Activated CD8-positive, alpha-beta memory T cell treated with anti-CD3 and anti-CD28 coated beads, Interleukin-2, amount 50 U/mL, for 4 hours (primary cell): ENCODE measurements around the gene APOBEC3G.
"Not testable (repeated sequence)": the region's sequence is repeated elsewhere in the genome, so short reads cannot be mapped to it uniquely, and the experiment has no call there.

Source experiments
- DNase-seq: peaks from one replicate; pipeline ENCODE4 v3.0.0-alpha.2; 2020

Gene APOBEC3G

GRCh38 chr22:39068033-39068785 lies 8.9 kb upstream of the APOBEC3G start:
- no peak for DNase-seq

GRCh38 chr22:39070186-39070585 lies 6.9 kb upstream of the APOBEC3G start:
- no peak for DNase-seq

DNA sequence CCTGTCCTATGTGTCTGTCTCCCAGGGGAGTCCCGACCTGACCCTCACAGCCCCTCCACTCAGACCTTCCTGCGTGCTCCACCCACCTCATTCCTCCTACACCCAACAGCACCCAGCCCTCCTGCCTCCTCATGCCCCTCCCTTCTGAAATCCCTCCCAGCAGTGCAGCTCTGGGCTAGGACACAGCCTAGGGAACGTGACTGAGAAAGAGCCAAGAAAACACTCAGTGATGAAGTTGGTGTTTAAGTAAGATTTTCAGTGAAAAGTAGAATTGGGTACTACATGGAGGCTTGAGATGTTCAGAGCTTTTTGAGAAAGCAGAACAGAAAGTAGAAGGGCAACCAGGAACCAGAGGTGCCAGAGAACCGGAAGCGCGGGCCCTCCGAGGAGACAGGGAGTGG lies 4.5 kb upstream of the APOBEC3G start:
- DNase-seq = not testable (repeated sequence)

DNA sequence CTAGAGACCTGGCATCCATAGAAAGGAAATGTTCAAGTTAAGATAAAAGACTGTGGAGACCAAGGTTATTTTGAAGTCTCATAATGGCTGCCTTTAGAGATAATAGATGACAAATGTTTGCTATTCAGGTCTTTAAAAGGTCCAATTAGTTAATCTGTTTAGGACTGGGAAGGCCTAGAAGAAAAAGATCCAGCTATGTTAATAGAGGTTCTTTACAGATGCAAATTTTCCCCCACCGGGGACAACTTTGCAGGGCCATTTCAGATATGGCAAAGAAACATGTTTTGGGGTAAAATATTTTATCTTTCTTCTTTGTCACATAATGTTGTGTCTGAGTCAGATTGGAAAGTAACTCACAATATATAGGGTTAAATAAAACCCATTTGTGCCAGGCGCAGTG lies 3.1 kb upstream of the APOBEC3G start:
- no peak for DNase-seq

DNA sequence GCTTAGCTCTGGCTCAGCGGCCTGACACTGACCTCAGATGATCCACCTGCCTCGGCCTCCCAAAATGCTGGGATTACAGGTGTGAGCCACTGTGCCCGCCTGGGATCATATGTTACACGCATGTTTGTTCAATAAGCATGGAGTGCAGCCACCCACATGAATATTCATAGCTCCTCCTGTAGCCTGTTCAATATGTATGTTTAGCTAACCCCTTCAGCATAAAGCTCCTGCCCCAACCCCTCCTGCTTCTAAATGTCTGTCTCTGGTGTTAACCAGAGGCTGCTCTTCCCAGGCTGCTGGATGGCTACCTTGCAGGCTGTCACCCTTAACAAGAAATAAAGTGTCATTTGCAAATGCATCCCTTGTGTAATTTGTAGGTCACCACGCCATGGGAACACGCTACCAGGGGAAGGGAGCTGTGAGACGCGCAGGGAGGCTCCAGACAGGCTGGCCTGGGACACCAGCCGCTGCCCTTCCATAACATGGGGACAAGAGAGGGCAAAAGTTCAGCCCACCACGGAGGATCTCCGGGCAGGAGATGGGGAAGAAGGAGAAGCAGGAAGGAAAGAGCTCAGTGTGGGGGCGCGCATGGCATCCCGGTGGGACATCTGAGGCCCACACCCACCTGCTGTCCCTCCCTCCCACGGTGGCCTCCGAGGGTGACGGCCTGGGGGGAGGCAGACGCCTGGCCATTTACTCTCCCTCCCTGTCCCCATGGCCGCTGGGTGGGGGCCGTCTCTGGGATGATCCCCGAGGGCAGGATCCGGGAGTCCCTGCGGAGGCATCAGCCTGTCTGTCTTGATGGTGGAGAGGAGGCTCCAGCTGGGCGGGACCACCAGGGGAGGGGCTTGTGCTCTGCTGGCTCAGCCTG lies 685 bp upstream of the APOBEC3G start:
- DNase-seq = not testable (repeated sequence)

- DNase-seq = not testable (repeated sequence)
These were observed 837 bp downstream of the APOBEC3G start for GRCh38 chr22:39077912-39078311.

DNA sequence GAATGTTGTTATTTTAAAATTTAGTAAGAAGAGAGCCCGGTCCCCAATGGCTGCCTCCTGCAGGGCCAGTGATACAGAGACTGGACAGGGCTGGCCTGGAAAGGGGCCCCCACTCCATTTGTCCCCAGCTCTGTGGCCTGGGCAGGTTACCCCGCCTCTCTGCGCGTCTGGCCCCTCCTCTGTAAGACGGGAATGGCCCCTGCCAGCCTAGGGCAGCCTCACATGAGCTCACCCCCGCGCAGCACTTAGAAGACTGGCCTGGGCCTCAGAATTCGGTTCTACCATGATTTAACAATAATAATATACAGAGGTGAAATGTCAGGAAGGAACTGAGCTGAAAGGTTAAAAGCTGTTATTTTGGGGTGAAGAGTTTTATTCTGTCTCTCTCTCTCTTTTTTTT lies 1.3 kb downstream of the APOBEC3G start:
- DNase-seq = no peak

- DNase-seq = not testable (repeated sequence)
These were observed 2.1 kb downstream of the APOBEC3G start for GRCh38 chr22:39079054-39079637.

GRCh38 chr22:39080052-39080762 lies 3.1 kb downstream of the APOBEC3G start:
- DNase-seq = no peak

DNA sequence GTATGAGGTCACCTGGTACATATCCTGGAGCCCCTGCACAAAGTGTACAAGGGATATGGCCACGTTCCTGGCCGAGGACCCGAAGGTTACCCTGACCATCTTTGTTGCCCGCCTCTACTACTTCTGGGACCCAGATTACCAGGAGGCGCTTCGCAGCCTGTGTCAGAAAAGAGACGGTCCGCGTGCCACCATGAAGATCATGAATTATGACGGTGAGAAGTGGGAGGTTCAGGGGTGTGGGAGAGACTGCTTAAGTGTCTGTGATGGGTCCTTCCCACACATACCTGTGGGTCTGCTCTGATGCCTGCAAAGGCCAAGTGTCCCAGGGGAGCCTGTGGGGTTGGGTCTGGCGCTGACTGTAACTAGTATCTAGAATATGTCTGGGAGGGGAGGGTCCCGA lies 3.9 kb downstream of the APOBEC3G start:
- DNase-seq = no peak

GRCh38 chr22:39081598-39081997 lies 4.5 kb downstream of the APOBEC3G start:
- DNase-seq = no peak

GRCh38 chr22:39083212-39084165 lies 6.4 kb downstream of the APOBEC3G start:
- DNase-seq = no peak

DNA sequence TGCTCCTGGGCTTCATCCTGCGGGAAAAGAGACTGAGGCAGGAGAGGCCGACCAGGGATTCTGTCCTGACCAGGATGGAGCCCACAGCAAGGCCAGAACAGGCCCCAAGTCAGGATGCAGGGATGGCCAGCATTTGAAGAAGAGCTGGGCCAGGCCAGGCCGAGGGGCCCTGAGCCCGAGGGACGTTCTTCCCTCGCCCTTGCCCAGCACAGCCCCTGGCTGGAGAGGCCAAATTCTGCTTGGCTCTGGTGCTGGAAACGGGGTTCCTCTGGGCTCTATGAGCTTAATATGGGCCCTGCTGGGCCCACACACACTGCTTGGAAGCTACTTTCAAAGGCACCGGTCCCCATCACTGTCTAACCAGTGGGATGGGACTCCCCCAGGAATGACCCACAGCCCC lies 7.6 kb downstream of the APOBEC3G start:
- no peak for DNase-seq

- no peak for DNase-seq
These were observed 10.0 kb downstream of the APOBEC3G start for GRCh38 chr22:39087098-39087497.

DNA sequence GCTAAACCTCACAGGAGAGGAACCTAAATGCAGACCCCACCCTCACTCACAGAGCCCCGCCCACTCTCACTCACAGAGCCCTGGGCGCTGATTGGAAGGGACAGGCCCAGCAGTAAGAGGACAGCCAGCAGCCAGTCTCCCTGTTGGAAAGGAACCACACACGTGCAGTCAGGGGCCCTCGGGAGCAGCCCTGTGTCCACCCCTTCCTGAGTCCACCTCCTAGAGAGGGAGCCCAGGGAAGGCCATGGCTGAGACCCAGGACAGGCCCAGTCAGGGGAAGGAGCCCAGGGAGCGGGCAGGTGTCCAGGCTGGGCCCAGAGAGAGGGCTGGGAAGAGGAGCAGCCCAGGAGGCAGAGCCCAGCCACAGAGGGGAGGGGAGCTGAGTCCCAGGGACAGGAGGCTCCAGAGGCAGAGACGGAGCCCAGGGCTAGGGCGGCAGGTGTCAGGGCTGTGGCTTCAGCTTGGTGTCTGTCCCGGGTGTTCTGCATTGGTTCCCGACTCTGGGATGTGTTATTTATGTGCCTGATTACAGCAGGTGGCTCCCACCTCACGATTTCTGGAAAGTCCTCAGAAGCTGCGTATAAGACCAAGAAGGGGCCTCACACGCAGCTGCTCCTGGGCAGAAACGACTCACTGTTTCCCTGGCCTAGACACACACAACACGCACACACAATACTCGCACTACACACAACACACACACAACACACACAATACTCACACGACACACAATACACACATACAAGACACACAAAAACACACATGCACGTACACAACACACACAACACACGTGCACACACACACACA lies 11.0 kb downstream of the APOBEC3G start:
- DNase-seq = no peak

GRCh38 chr22:39088685-39089032 lies 11.6 kb downstream of the APOBEC3G start:
- no peak for DNase-seq

DNA sequence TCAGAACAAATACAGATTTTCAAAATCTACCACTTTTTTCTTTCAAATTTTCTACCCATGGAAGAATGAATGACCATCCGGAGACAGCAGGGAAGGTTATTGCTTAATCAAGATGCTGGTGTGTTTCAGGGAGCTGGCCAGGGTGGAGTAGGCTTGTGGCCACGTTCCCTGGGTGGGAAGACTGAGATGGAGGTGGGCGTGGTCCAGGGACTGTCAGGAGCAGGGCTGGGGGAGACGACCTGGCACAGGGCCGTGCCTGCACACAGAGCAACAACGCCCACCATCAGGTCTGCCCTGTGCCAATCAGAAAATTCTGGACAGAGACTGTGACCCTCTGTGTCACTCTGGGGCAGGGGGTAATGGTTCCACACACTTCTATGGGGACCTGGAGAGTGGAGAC lies 12.9 kb downstream of the APOBEC3G start:
- no peak for DNase-seq

GRCh38 chr22:39090426-39091064 lies 13.5 kb downstream of the APOBEC3G start:
- peak; percentile 81 for DNase-seq

GRCh38 chr22:39091126-39092081 lies 14.3 kb downstream of the APOBEC3G start:
- no peak for DNase-seq
